SU-DHL-6 (cell line): ENCODE measurements around the gene OXSR1.

Experiments
- H2AFZ ChIP-seq: fragments of 200-600 bp; sonication (generic); 2 replicates; pipeline ENCODE4 v1.6.1; 2014; ENCODE audit warnings: low read depth, mild to moderate bottlenecking, moderate library complexity, mixed read lengths, antibody characterized with exemption, low read length; ENCODE audit not compliant: severe bottlenecking
- H3F3A ChIP-seq: fragments of 200-600 bp; shearing (Covaris generic); 2 replicates; pipeline ENCODE4 v1.6.0; 2016; ENCODE audit warnings: antibody characterized with exemption, mild to moderate bottlenecking; ENCODE audit not compliant: insufficient read depth
- H3K27ac ChIP-seq: fragments of 200-600 bp; sonication (generic); 2 replicates; pipeline ENCODE4 v1.5.1; 2016; ENCODE audit warnings: low read depth, mild to moderate bottlenecking, low read length, moderate library complexity, mixed read lengths
- H3K27me3 ChIP-seq: fragments of 200-600 bp; sonication (generic), shearing (Covaris generic); 2 replicates; pipeline ENCODE4 v1.6.0; 2014; ENCODE audit warnings: mild to moderate bottlenecking, low read length
- H3K36me3 ChIP-seq: fragments of 200-600 bp; sonication (generic); 2 replicates; pipeline ENCODE4 v1.6.1; 2014; ENCODE audit warnings: mild to moderate bottlenecking, low read length, mixed read lengths
- H3K4me2 ChIP-seq: fragments of 300-600, 200-600 bp; shearing (Covaris generic), sonication (generic); 2 replicates; pipeline ENCODE4 v1.6.0; 2014; ENCODE audit warnings: low read length, low read depth, mild to moderate bottlenecking; ENCODE audit not compliant: poor library complexity, severe bottlenecking
- H3K4me3 ChIP-seq: fragments of 200-600 bp; sonication (generic); 2 replicates; pipeline ENCODE4 v1.5.1; 2014; ENCODE audit warnings: antibody characterized with exemption, low read length, mild to moderate bottlenecking, mixed read lengths; ENCODE audit not compliant: insufficient read depth, poor library complexity, severe bottlenecking
- H3K79me2 ChIP-seq: fragments of 200-600 bp; sonication (generic); 2 replicates; pipeline ENCODE4 v1.6.1; 2014; ENCODE audit warnings: mild to moderate bottlenecking, low read length, moderate library complexity; ENCODE audit not compliant: insufficient read depth
- H3K9ac ChIP-seq: fragments of 200-600 bp; sonication (generic); 2 replicates; pipeline ENCODE4 v1.7.0; 2014; ENCODE audit warnings: mild to moderate bottlenecking, low read length
- H3K9me2 ChIP-seq: fragments of 200-600 bp; sonication (generic); replicated peaks from 2 replicates; pipeline ENCODE4 v1.6.1; 2014; ENCODE audit warnings: low read length; ENCODE audit not compliant: insufficient read depth
- H3K9me3 ChIP-seq: fragments of 200-600 bp; sonication (generic); 2 replicates; pipeline ENCODE4 v1.6.1; 2014; ENCODE audit warnings: low read length, mixed read lengths; ENCODE audit not compliant: insufficient read depth
- H4K20me1 ChIP-seq: fragments of 200-600 bp; sonication (generic); 2 replicates; pipeline ENCODE4 v1.6.1; 2014; ENCODE audit warnings: low read depth, mild to moderate bottlenecking, antibody characterized with exemption, low read length, moderate library complexity, mixed read lengths
- EZH2phosphoT487 ChIP-seq: fragments of 200-600 bp; sonication (generic), shearing (Covaris generic); conservative IDR thresholded peaks from 2 replicates; pipeline ENCODE4 v1.6.1; 2018; ENCODE audit warnings: mild to moderate bottlenecking, antibody characterized with exemption, low read length, moderate library complexity, mixed read lengths
- TF ChIP-seq, protein P1 (sequence below): fragments of 200-600 bp; sonication (generic); IDR thresholded peaks from one replicate; pipeline ENCODE4 v1.5.1; 2017; ENCODE audit warnings: antibody characterized with exemption, mild to moderate bottlenecking, low read length, moderate library complexity; ENCODE audit not compliant: insufficient read depth, poor library complexity, severe bottlenecking

The OXSR1 gene

DNA sequence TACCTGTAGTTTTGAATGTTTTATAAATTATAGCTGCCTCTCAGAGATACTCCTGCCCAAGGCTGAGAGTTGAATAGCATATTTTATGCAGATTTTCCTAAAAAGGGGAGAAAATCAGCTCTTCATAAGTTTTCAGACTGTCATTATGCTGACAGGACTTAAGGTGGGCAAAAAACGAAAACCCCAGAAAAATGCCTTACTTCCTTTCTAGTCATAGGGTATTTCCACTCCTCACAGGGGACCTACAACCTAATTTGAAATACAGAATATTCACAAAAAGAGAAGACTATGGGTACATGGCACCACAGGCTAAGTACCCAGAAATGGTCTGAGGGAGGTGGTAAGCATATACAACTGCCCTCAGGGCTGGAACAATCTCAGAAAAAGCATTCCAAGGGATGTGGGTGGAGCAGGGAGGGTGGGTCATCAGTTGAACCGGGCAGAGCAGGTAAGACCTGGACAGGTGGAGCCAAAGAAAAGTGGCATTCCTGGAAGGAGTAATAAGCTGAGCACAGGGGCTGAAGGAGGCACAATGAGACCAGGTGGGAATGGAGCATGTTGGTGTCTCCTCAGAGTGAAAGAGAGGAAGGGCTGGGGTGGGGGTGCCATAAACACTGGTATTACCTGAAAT lies 10.6 kb upstream of the OXSR1 start:
- Histone ChIP-seq H3K9me2 (no peaks in the 10 kb centered on the region), H4K20me1 (no peaks in the 10 kb centered on the region), H3K9me3 (no peaks in the 10 kb centered on the region), H3K79me2 (no peaks in the 10 kb centered on the region), H2AFZ (no peak overlapping the region), H3K4me3 (no peak overlapping the region), H3F3A (no peaks in the 10 kb centered on the region), H3K27me3 (no peaks in the 10 kb centered on the region), H3K27ac (no peak overlapping the region), H3K4me2 (no peak overlapping the region), H3K9ac (no peak overlapping the region), H3K36me3 (no peaks in the 10 kb centered on the region)
- TF ChIP-seq EZH2phosphoT487, result no peak
- TF ChIP-seq, protein P1, sequence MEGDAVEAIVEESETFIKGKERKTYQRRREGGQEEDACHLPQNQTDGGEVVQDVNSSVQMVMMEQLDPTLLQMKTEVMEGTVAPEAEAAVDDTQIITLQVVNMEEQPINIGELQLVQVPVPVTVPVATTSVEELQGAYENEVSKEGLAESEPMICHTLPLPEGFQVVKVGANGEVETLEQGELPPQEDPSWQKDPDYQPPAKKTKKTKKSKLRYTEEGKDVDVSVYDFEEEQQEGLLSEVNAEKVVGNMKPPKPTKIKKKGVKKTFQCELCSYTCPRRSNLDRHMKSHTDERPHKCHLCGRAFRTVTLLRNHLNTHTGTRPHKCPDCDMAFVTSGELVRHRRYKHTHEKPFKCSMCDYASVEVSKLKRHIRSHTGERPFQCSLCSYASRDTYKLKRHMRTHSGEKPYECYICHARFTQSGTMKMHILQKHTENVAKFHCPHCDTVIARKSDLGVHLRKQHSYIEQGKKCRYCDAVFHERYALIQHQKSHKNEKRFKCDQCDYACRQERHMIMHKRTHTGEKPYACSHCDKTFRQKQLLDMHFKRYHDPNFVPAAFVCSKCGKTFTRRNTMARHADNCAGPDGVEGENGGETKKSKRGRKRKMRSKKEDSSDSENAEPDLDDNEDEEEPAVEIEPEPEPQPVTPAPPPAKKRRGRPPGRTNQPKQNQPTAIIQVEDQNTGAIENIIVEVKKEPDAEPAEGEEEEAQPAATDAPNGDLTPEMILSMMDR, result no peak

DNA sequence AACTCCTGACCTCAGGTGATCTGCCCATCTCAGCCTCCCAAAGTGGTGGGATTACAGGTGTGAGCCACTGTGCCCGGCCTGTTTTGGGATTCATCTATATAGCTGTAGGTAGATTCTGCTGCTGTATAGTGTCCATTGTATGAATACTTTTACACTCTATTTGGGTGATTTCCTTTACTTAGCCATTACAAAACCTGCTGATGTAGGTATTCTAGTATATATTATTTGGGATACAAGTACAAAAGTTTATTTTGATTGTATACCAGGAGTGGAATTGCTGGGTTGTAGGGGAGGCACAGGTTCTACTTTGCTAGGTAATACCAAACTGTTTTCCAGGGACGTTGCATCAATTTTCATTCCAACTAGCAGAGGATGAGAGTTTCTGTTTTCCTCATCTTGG lies 9.5 kb upstream of the OXSR1 start:
- no peak for TF ChIP-seq EZH2phosphoT487
- TF ChIP-seq, protein P1, result no peak
- Histone ChIP-seq H3K9me2 (no peaks in the 10 kb centered on the region), H3K9ac (no peak overlapping the region), H4K20me1 (no peaks in the 10 kb centered on the region), H3K9me3 (no peaks in the 10 kb centered on the region), H3K4me2 (no peak overlapping the region), H2AFZ (no peak overlapping the region), H3K27me3 (no peaks in the 10 kb centered on the region), H3F3A (no peaks in the 10 kb centered on the region), H3K36me3 (no peaks in the 10 kb centered on the region), H3K79me2 (no peaks in the 10 kb centered on the region), H3K27ac (no peak overlapping the region), H3K4me3 (no peak overlapping the region)

DNA sequence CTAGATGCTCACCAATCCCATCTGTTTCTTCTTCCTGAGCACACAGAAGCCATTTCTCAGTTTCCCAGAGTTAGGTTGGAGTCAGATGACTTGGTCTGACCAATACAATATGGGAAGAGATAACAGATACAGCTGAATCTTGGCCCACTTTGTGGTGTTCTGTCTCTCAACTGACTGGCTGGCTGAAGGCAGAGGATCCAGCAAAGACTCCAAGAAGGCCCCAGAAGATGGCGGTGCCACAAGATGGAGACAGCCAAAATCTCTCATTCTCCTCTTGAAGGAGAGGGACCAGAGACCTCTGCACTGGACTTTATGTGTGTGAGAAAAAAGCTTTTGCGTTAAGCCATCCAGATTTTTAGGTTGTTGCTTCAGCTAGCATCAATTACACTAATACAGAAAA lies 8.2 kb upstream of the OXSR1 start:
- Histone ChIP-seq H3K9me3 (no peaks in the 10 kb centered on the region), H3F3A (no peaks in the 10 kb centered on the region), H4K20me1 (no peaks in the 10 kb centered on the region), H3K27me3 (no peaks in the 10 kb centered on the region), H3K79me2 (no peaks in the 10 kb centered on the region), H2AFZ (no peak overlapping the region), H3K36me3 (no peaks in the 10 kb centered on the region), H3K27ac (no peak overlapping the region), H3K9me2 (no peaks in the 10 kb centered on the region), H3K4me3 (no peak overlapping the region), H3K4me2 (no peak overlapping the region), H3K9ac (no peak overlapping the region)
- TF ChIP-seq EZH2phosphoT487, result no peak
- TF ChIP-seq, protein P1, result no peak
